SK-N-SH treated with all-trans-retinoic acid at 6 μM for 48 hours (cell line): Measurements from ENCODE around the gene HDAC8.

Experiments
- ATAC-seq: fragments of 200-7000 bp; cut with Tn5 transposase; 3 replicates; pipeline ENCODE4 v1.9.1; 2020; ENCODE audit warnings: mild to moderate bottlenecking, moderate library complexity
- ARNTL ChIP-seq: fragments of 450-650 bp; formaldehyde crosslinking; IDR thresholded peaks from 2 replicates; pipeline ENCODE4 v1.5.0; 2020; ENCODE audit warnings: low read depth, mild to moderate bottlenecking, moderate library complexity, borderline replicate concordance
- BACH2 ChIP-seq: fragments of 250-450 bp; sonication (Bioruptor Pico); IDR thresholded peaks from 2 replicates; pipeline ENCODE4 v1.9.0; 2021; ENCODE audit warnings: mild to moderate bottlenecking, borderline replicate concordance
- ESRRG ChIP-seq: fragments of 250-450 bp; sonication (Bioruptor Pico); IDR thresholded peaks from 2 replicates; pipeline ENCODE4 v1.6.1; 2021; ENCODE audit warnings: mild to moderate bottlenecking
- GLIS3 ChIP-seq: fragments of 250-450 bp; sonication (Bioruptor Pico); IDR thresholded peaks from 2 replicates; pipeline ENCODE4 v1.5.0; 2020; ENCODE audit warnings: mild to moderate bottlenecking, moderate library complexity
- OSR1 ChIP-seq: fragments of 250-450 bp; sonication (Bioruptor Pico); IDR thresholded peaks from 2 replicates; pipeline ENCODE4 v1.8.0; 2022; ENCODE audit warnings: moderate library complexity, mild to moderate bottlenecking, inconsistent platforms
- PATZ1 ChIP-seq: fragments of 250-450 bp; sonication (Bioruptor Pico); IDR thresholded peaks from 2 replicates; pipeline ENCODE4 v1.8.0; 2020; ENCODE audit warnings: mild to moderate bottlenecking, moderate library complexity, borderline replicate concordance
- POU6F1 ChIP-seq: fragments of 250-450 bp; sonication (Bioruptor Pico); IDR thresholded peaks from 2 replicates; pipeline ENCODE4 v1.8.0; 2021; ENCODE audit warnings: low read depth, mild to moderate bottlenecking, moderate library complexity, borderline replicate concordance
- PPARA ChIP-seq: fragments of 250-450 bp; sonication (Bioruptor Pico); IDR thresholded peaks from 2 replicates; pipeline ENCODE4 v1.5.0; 2020; ENCODE audit warnings: mild to moderate bottlenecking, borderline replicate concordance
- RARB ChIP-seq: fragments of 250-450 bp; sonication (Bioruptor Pico); IDR thresholded peaks from 2 replicates; pipeline ENCODE4 v1.8.0; 2021; ENCODE audit warnings: mild to moderate bottlenecking, moderate library complexity
- SNAI2 ChIP-seq: fragments of 250-450 bp; sonication (Bioruptor Pico); IDR thresholded peaks from 2 replicates; pipeline ENCODE4 v1.5.0; 2020; ENCODE audit warnings: mild to moderate bottlenecking, moderate library complexity
- TCF4 ChIP-seq: fragments of 250-450 bp; sonication (Bioruptor Pico); IDR thresholded peaks from 2 replicates; pipeline ENCODE4 v1.8.0; 2021; ENCODE audit warnings: mild to moderate bottlenecking, moderate library complexity, borderline replicate concordance
- TOX ChIP-seq: fragments of 250-450 bp; sonication (Bioruptor Pico); IDR thresholded peaks from 2 replicates; pipeline ENCODE4 v1.8.0; 2021; ENCODE audit warnings: mild to moderate bottlenecking, moderate library complexity, borderline replicate concordance
- TSHZ2 ChIP-seq: fragments of 250-450 bp; sonication (Bioruptor Pico); IDR thresholded peaks from 2 replicates; pipeline ENCODE4 v1.5.0; 2020; ENCODE audit warnings: mild to moderate bottlenecking, moderate library complexity
- ZC3H10 ChIP-seq: fragments of 250-450 bp; sonication (Bioruptor Pico); IDR thresholded peaks from 2 replicates; pipeline ENCODE4 v1.5.1; 2021; ENCODE audit warnings: mild to moderate bottlenecking, moderate library complexity
- ZFP3 ChIP-seq: fragments of 250-450 bp; sonication (Bioruptor Pico); IDR thresholded peaks from 2 replicates; pipeline ENCODE4 v1.5.0; 2020; ENCODE audit warnings: mild to moderate bottlenecking, moderate library complexity
- ZFP30 ChIP-seq: fragments of 450-650 bp; formaldehyde crosslinking; IDR thresholded peaks from 2 replicates; pipeline ENCODE4 v1.5.0; 2022; ENCODE audit warnings: mild to moderate bottlenecking, moderate library complexity
- ZNF565 ChIP-seq: fragments of 450-650 bp; formaldehyde crosslinking; conservative IDR thresholded peaks from 2 replicates; pipeline ENCODE4 v1.5.0; 2020; ENCODE audit warnings: low read depth, mild to moderate bottlenecking, moderate library complexity
- ZNF70 ChIP-seq: fragments of 450-650 bp; formaldehyde crosslinking; IDR thresholded peaks from 2 replicates; pipeline ENCODE4 v1.5.0; 2020; ENCODE audit warnings: mild to moderate bottlenecking, moderate library complexity
- ZNF8 ChIP-seq: fragments of 450-650 bp; formaldehyde crosslinking; IDR thresholded peaks from 2 replicates; pipeline ENCODE4 v1.5.0; 2020; ENCODE audit warnings: mild to moderate bottlenecking, moderate library complexity

HDAC8 gene

GRCh38 chrX:72470532-72471223 lies 102.0 kb downstream of the HDAC8 start (continued):
- no peak for TF ChIP-seq ZFP30 (CRISPR knock-in tag)
- no peak for TF ChIP-seq ZNF70 (CRISPR knock-in tag)

- TF ChIP-seq RARB (CRISPR knock-in tag) = no peak
- no peak for TF ChIP-seq ZC3H10
- TF ChIP-seq ZNF8 (CRISPR knock-in tag) = no peak
- no peak for TF ChIP-seq TCF4 (CRISPR knock-in tag)
- TF ChIP-seq GLIS3 (CRISPR knock-in tag) = no peak
- no peak for TF ChIP-seq ZNF565 (CRISPR knock-in tag)
- no peak for TF ChIP-seq PATZ1 (CRISPR knock-in tag)
- TF ChIP-seq ARNTL (CRISPR knock-in tag) = no peak
- no peak for TF ChIP-seq TOX
- TF ChIP-seq ZFP30 (CRISPR knock-in tag) = no peak
- TF ChIP-seq BACH2 (CRISPR knock-in tag) = no peak
- TF ChIP-seq TSHZ2 (CRISPR knock-in tag) = no peak
- no peak for TF ChIP-seq PPARA
- no peak for TF ChIP-seq ZNF70 (CRISPR knock-in tag)
- TF ChIP-seq, all 23 proteins: peak for 0
- no peak for ATAC-seq
These were observed 102.5 kb downstream of the HDAC8 start for GRCh38 chrX:72470117-72470516.

- ATAC-seq = no peak
These were observed 104.0 kb downstream of the HDAC8 start for GRCh38 chrX:72468607-72469006.

More at GRCh38 chrX:72468607-72469006, 104.0 kb downstream of the HDAC8 start:
- TF ChIP-seq ZNF8 (CRISPR knock-in tag) (no peak), TCF4 (CRISPR knock-in tag) (no peak), ESRRG (CRISPR knock-in tag) (no peak), ZC3H10 (no peak), TOX (no peak), SNAI2 (CRISPR knock-in tag) (no peak), PPARA (no peak), ZFP3 (no peak), OSR1 (CRISPR knock-in tag) (no peak), ARNTL (CRISPR knock-in tag) (no peak), PATZ1 (CRISPR knock-in tag) (no peak), POU6F1 (CRISPR knock-in tag) (no peak), BACH2 (CRISPR knock-in tag) (no peak)
